Measurements from ENCODE around the gene REEP1.
"Not testable (repeated sequence)": the region's sequence is repeated elsewhere in the genome, so short reads cannot be mapped to it uniquely, and the experiment has no call there.

DNA sequence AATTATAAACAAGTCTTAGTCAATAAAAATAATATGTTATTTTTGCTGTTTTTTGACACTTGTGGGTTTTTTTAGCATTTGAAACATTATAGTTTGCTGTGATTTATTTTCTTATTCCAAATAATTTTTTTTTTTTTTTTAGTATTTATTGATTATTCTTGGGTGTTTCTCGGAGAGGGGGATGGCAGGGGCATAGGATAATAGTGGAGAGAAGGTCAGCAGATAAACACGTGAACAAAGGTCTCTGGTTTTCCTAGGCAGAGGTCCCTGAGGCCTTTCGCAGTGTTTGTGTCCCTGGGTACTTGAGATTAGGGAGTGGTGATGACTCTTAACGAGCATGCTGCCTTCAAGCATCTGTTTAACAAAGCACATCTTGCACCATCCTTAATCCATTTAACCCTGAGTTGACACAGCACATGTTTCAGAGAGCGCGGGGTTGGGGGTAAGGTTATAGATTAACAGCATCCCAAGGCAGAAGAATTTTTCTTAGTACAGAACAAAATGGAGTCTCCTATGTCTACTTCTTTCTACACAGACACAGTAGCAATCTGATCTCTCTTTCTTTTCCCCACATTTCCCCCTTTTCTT, 8.5 kb upstream of the REEP1 start:
- not testable (repeated sequence) for TF ChIP-seq CTCF (conservative IDR thresholded peaks at IDR 0.05); EZH2 (IDR thresholded peaks at IDR 0.05; ENCODE audit: low read depth)

Measured in PC-9 (cell line).